Measurements from ENCODE around the gene SUGCT. TPM values are rescaled to one million over a fixed set of nuclear protein-coding genes. Genes with fewer than 3 reads are reported as not detected.

Gene SUGCT
- total and polyA plus RNA-seq, 2 of the 8 experiments (the other 6 are each of a cell fraction or from before 2014, with no cell fraction given), result 2.8 to 5.4 TPM

- H3K18ac ChIP-seq (ENCODE audit: extremely low read depth, low read length), result no peak overlapping the region
- H2BK20ac ChIP-seq (ENCODE audit: low read length), result no peak overlapping the region
- CTCF ChIA-PET (ENCODE audit: partially characterized antibody), result interaction anchor here (1.1 kb wide), 1 partner anchor 52 kb away, joined by 3 read pairs; no protein-coding TSS in a partner anchor
- H3K27me3 ChIP-seq (replicated peaks in 1 of 4; ENCODE audit: control insufficient read depth in 3 of 4, extremely low read depth in 1 of 4, insufficient read depth in 3 of 4, low read length in 3 of 4), result no peaks in the 10 kb centered on the region
- H3K79me1 ChIP-seq (ENCODE audit: low read depth, low read length), result no peaks in the 10 kb centered on the region
- no peak overlapping the region for H3K9ac ChIP-seq (replicated peaks in 1 of 4; ENCODE audit: extremely low read depth in 1 of 4, low read depth in 3 of 4, low read length in 3 of 4)
- no peak overlapping the region for H2BK15ac ChIP-seq (ENCODE audit: low read length)
- POLR2A ChIA-PET (ENCODE audit: partially characterized antibody), result no interaction called here
- no peak overlapping the region for H4K91ac ChIP-seq (replicated peaks; ENCODE audit: insufficient read length, low read length)
- FAIRE-seq, result no peak
- no peak overlapping the region for H3K27ac ChIP-seq (ENCODE audit: low read depth, low read length)
- H3K4me1 ChIP-seq (replicated peaks in 1 of 4; ENCODE audit: control insufficient read depth in 3 of 4, insufficient read depth in 4 of 4, low read length in 3 of 4), result no peaks in the 10 kb centered on the region
- TF ChIP-seq TAF1 (IDR thresholded peaks at IDR 0.05; ENCODE audit: low read depth, low read length), result no peak
- no peak for TF ChIP-seq TCF12 (IDR thresholded peaks at IDR 0.05; ENCODE audit: low read depth, low read length)
- no peak for TF ChIP-seq CREB1 (IDR thresholded peaks at IDR 0.05)
- no peak for TF ChIP-seq TBP (IDR thresholded peaks at IDR 0.05; ENCODE audit: low read depth, low read length)
- no peak for TF ChIP-seq RAD21 (IDR thresholded peaks at IDR 0.05 in 1 of 2, conservative IDR thresholded peaks at IDR 0.05 in 1 of 2; ENCODE audit: low read depth in 2 of 2, low read length in 2 of 2)
- no peak for TF ChIP-seq PHF8 (conservative IDR thresholded peaks at IDR 0.05; ENCODE audit: low read depth, low read length)
- no peak for TF ChIP-seq SP2 (IDR thresholded peaks at IDR 0.05; ENCODE audit: low read length)
- no peak for TF ChIP-seq RFX5 (IDR thresholded peaks at IDR 0.05; ENCODE audit: borderline replicate concordance, low read depth, low read length)
- no peak overlapping the region for H2BK12ac ChIP-seq (ENCODE audit: low read depth, low read length)
- H3K9me3 ChIP-seq (ENCODE audit: insufficient read depth in 2 of 2, low read depth in 1 of 2, low read length in 1 of 2), result peaks cover 0 to 2% of the 10 kb centered on the region in 2 experiments; a peak in 1 of 4 replicates
- no peak overlapping the region for H3K4me3 ChIP-seq (ENCODE audit: extremely low read depth in 1 of 4, insufficient read depth in 2 of 4, low read depth in 3 of 4, low read length in 4 of 4)
- no peaks in the 10 kb centered on the region for H4K20me1 ChIP-seq (replicated peaks in 1 of 2; ENCODE audit: control insufficient read depth in 1 of 2, insufficient read depth in 2 of 2, low read length in 2 of 2)
- no peak overlapping the region for H2BK120ac ChIP-seq (replicated peaks; ENCODE audit: low read depth, low read length)
- no peak overlapping the region for H3K4ac ChIP-seq (replicated peaks; ENCODE audit: insufficient read length, low read depth, low read length)
- H3K36me3 ChIP-seq (ENCODE audit: control insufficient read depth in 2 of 4, insufficient read depth in 4 of 4, low read length in 3 of 4), result no peaks in the 10 kb centered on the region
- no peak overlapping the region for H3K56ac ChIP-seq (replicated peaks; ENCODE audit: insufficient read length, low read depth, low read length)
- no peak overlapping the region for H2AK5ac ChIP-seq (ENCODE audit: low read depth, low read length)
- no peak for DNase-seq (ENCODE audit: low read depth in 1 of 2, low spot score in 2 of 2)
- H3K79me2 ChIP-seq (ENCODE audit: control insufficient read depth in 1 of 2, insufficient read depth in 2 of 2, low read length in 2 of 2), result no peaks in the 10 kb centered on the region
- H4K5ac ChIP-seq (ENCODE audit: insufficient read length, low read depth, low read length), result no peak overlapping the region
- WGBS, 2 experiments (ENCODE audit: extremely low coverage in 1 of 2, insufficient coverage in 1 of 2, insufficient read length in 1 of 2, insufficient replicate concordance in 2 of 2, low coverage in 1 of 2, low lambda C conversion rate in 2 of 2, missing lambda C conversion rate in 1 of 2), result 96% methylated on average over 5 of the region's 5 CpGs; no CpG with 5 or more reads in 1 of the 2 experiments
- no peak overlapping the region for H3K4me2 ChIP-seq (ENCODE audit: insufficient read depth in 1 of 2, low read depth in 2 of 2, low read length in 2 of 2)
- no peak overlapping the region for H3K23ac ChIP-seq (ENCODE audit: insufficient read length)
- H4K8ac ChIP-seq (ENCODE audit: extremely low read depth, insufficient read depth, low read length), result no peak overlapping the region
- no peaks in the 10 kb centered on the region for H3K23me2 ChIP-seq (ENCODE audit: low read depth, low read length)
- H2AFZ ChIP-seq (ENCODE audit: low read length), result no peak overlapping the region
- H3K14ac ChIP-seq (ENCODE audit: insufficient read length), result no peak overlapping the region
- no peak overlapping the region for H2BK5ac ChIP-seq (ENCODE audit: low read depth, low read length)
These were observed 598.8 kb downstream of the SUGCT start for GRCh38 chr7:40733578-40733977.
